ENCODE results near the gene MLF2.

GRCh38 chr12:6795088-6795487, 42.1 kb upstream of the MLF2 start:
- no peak for TF ChIP-seq EP300 (IDR thresholded peaks at IDR 0.05)
- TF ChIP-seq POLR2A (IDR thresholded peaks at IDR 0.05) = no peak

All from tibial nerve (tissue), 3 donors.